Right ventricle myocardium superior (tissue), 1 donor: Measurements from ENCODE around the gene CD68. TPM values are rescaled to one million over a fixed set of nuclear protein-coding genes. Genes with fewer than 3 reads are reported as not detected.

ENCODE experiments used
- ATAC-seq: fragments of 200-7000 bp; cut with Tn5 transposase; one replicate; pipeline ENCODE4 v1.9.1; 2020; ENCODE audit warnings: mild to moderate bottlenecking; ENCODE audit not compliant: poor library complexity
- DNase-seq: peaks from one replicate; pipeline ENCODE4 v3.0.0-alpha.2; 2020
- intact Hi-C: fragments of 100-400 bp; cut with DNase I; formaldehyde crosslinking; loops from one replicate; pipeline ENCODE4 v1.11.2; 2022
- total RNA-seq: library from RNA; stranded (reverse); fragmentation: NEBNext Ultra II Directional; extraction: Animal tissue kit (Norgen Biotek cat#: 25700); gene quantifications from one replicate; pipeline ENCODE4 v1.2.1, GENCODE V29; 2021
- donor health status: DM: no; HTN: yes; CAD: no; lungs with severe emphysema.

The CD68 gene
- total RNA-seq, 1 donor from 2014 or later: 32.0 TPM

GRCh38 chr17:7627250-7628121 lies 48.0 kb downstream of the CD68 start, which contains the start of gene SAT2:
TSS of gene SAT2 (minus strand) at chr17:7627821. CDS start at chr17:7627635, 186 bp downstream.
- intact Hi-C loops: no loop called here
- peak; percentile 99 for ATAC-seq

DNA sequence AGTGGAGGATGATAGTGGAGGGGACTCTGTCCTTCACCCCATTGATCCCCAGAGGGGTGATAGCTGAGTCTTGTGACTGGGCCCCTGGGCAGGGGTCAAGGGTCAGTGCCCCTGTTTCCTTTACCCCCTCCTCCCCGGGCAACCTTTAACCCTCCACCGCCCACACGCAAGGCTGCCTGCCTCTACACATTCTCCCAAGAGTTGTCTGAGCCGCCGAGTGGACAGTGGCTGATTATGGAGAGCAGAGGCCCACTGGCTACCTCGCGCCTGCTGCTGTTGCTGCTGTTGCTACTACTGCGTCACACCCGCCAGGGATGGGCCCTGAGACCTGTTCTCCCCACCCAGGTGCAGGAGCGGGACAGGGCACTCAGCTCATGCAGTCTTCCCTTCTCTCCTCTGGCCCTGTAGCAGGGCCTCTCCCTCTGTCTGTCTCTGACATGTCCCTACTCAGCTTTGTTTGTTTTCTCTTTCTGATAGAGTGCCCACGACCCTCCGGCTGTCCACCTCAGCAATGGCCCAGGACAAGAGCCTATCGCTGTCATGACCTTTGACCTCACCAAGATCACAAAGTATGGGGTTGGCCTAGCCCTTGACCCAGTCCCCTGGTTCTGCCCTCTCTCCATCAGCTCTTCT lies 50.6 kb downstream of the CD68 start, which contains the start of gene SHBG:
Gene SHBG (plus strand): TSS at position 197 of the 633 bp plus-strand sequence. CDS start 38 bp downstream, at position 235.
- intact Hi-C loops: no loop called here
- no peak for DNase-seq
- ATAC-seq: no peak

More at GRCh38 chr17:7627250-7628121, 48.0 kb downstream of the CD68 start, which contains the start of gene SAT2:
- DNase-seq: peak; percentile 96

Other genes with a start within 250 kb of the CD68 start
- 14.9 TPM for gene ACAP1, start 243.1 kb upstream of the CD68 start, total RNA-seq
- 4.4 TPM for gene KCTD11, start 227.5 kb upstream of the CD68 start, total RNA-seq
- not detected for gene TMEM95, start 224.5 kb upstream of the CD68 start, total RNA-seq
- 2.1 TPM for gene TNK1, start 198.5 kb upstream of the CD68 start, total RNA-seq
- 14.0 TPM for gene PLSCR3, start 185.1 kb upstream of the CD68 start, total RNA-seq
- 61.5 TPM for gene TMEM256, start 175.5 kb upstream of the CD68 start, total RNA-seq
- gene NLGN2, start 171.8 kb upstream of the CD68 start, total RNA-seq: 5.8 TPM
- gene SPEM1, start 159.3 kb upstream of the CD68 start, total RNA-seq: not detected
- gene SPEM2, start 154.0 kb upstream of the CD68 start, total RNA-seq: not detected
- not detected for gene SPEM3, start 150.8 kb upstream of the CD68 start, total RNA-seq
- 1.7 TPM for gene TMEM102, start 144.2 kb upstream of the CD68 start, total RNA-seq
- 9.8 TPM for gene FGF11, start 140.1 kb upstream of the CD68 start, total RNA-seq
- gene CHRNB1, start 134.6 kb upstream of the CD68 start, total RNA-seq: 9.8 TPM
- gene ZBTB4, start 100.0 kb upstream of the CD68 start, total RNA-seq: 60.3 TPM
- gene SLC35G6, start 98.2 kb upstream of the CD68 start, total RNA-seq: not detected
- 32.9 TPM for gene POLR2A, start 95.3 kb upstream of the CD68 start, total RNA-seq
- 34.6 TPM for gene TNFSF12, start 30.6 kb upstream of the CD68 start, total RNA-seq
- 8.3 TPM for gene TNFSF13, start 20.9 kb upstream of the CD68 start, total RNA-seq
- 30.8 TPM for gene SENP3, start 17.7 kb upstream of the CD68 start, total RNA-seq
- 25.9 TPM for gene MPDU1, start 4.2 kb downstream of the CD68 start, total RNA-seq
- 0.91 TPM for gene SOX15, start 10.5 kb downstream of the CD68 start, total RNA-seq
- gene FXR2, start 35.3 kb downstream of the CD68 start, total RNA-seq: 101 TPM
- gene SAT2, start 48.2 kb downstream of the CD68 start, total RNA-seq: 80.0 TPM
- 0.54 TPM for gene SHBG, start 50.5 kb downstream of the CD68 start, total RNA-seq
- gene ATP1B2, start 71.3 kb downstream of the CD68 start, total RNA-seq: 3.1 TPM
- 11.5 TPM for gene TP53, start 107.9 kb downstream of the CD68 start, total RNA-seq
- gene WRAP53, start 108.8 kb downstream of the CD68 start, total RNA-seq: 4.2 TPM
- 0.13 TPM for gene EFNB3, start 125.6 kb downstream of the CD68 start, total RNA-seq
- gene DNAH2, start 138.1 kb downstream of the CD68 start, total RNA-seq: not detected